Endothelial cell of umbilical vein (primary cell): ENCODE results near the gene ELOVL6. TPM values are rescaled to one million over a fixed set of nuclear protein-coding genes. Genes with fewer than 3 reads are reported as not detected.

Experiments used
- BruUV-seq: library from RNA; stranded (reverse); fragments of 400-500 nt; replicated peaks from 2 replicates; lab custom pipeline; 2021; lab: Mats Ljungman, UMichigan
- CTCF ChIA-PET: fragments of 300-600, 350-600 bp; sonication (Branson Sonifier 250); formaldehyde crosslinking; loops from one replicate; lab custom pipeline; 2021; ENCODE audit warnings: antibody characterized with exemption, inconsistent platforms; lab: Charles Lee
- POLR2A ChIA-PET: fragments of 300-600, 350-600 bp; sonication (Branson Sonifier 250); formaldehyde crosslinking; loops from one replicate; lab custom pipeline; 2021; ENCODE audit warnings: antibody characterized with exemption, inconsistent platforms; lab: Charles Lee
- DNase-seq: peaks from one replicate; pipeline ENCODE4 v3.0.0-alpha.2; 2011; ENCODE audit warnings: low read depth, low spot score
- FAIRE-seq: peaks from 2 replicates; lab custom pipeline; 2011; peaks lifted over from hg19 to GRCh38; lab: Jason Lieb, UNC
- H2AFZ ChIP-seq: 2 replicates; pipeline ENCODE4 v1.6.0; 2012; ENCODE audit warnings: low read depth, low read length, control low read depth, inconsistent platforms
- H3K27ac ChIP-seq: 2 replicates; pipeline ENCODE4 v1.5.1; 2011; ENCODE audit warnings: low read depth, mild to moderate bottlenecking, control low read depth, low read length, moderate library complexity; ENCODE audit not compliant: insufficient read depth
- H3K27me3 ChIP-seq, 2 experiments: 2 replicates each; pipeline versions ENCODE4 v1.6.0 to v1.6.1; 2011; ENCODE audit warnings: low read length in 2 of 2, mixed read lengths in 1 of 2; ENCODE audit not compliant: control insufficient read depth in 2 of 2, insufficient read depth in 2 of 2
- H3K36me3 ChIP-seq, 2 experiments: 2 replicates in 1 of 2; 3 replicates in 1 of 2; pipeline ENCODE4 v1.5.1; 2011; ENCODE audit warnings: low read length in 2 of 2, mild to moderate bottlenecking in 1 of 2, moderate library complexity in 1 of 2; ENCODE audit not compliant: control insufficient read depth in 2 of 2, insufficient read depth in 2 of 2; ENCODE audit errors: extremely low read depth in 1 of 2
- H3K4me1 ChIP-seq: 3 replicates; pipeline ENCODE4 v1.5.1; 2011; ENCODE audit warnings: mild to moderate bottlenecking, low read length; ENCODE audit not compliant: control insufficient read depth, insufficient read depth; ENCODE audit errors: extremely low read depth
- H3K4me2 ChIP-seq: 2 replicates; pipeline ENCODE4 v1.6.1; 2011; ENCODE audit warnings: low read length, control low read depth, mixed read lengths; ENCODE audit not compliant: insufficient read depth
- H3K4me3 ChIP-seq, 3 experiments: fragments of 200-600 bp in 1 of 3; sonication (generic), shearing (Covaris generic) in 1 of 3; replicated peaks in 1 of 3; 2 replicates each; pipeline ENCODE4 v1.5.1; 2011 to 2016; ENCODE audit warnings: control low read depth in 3 of 3, low read length in 3 of 3, mild to moderate bottlenecking in 2 of 3, inconsistent platforms in 1 of 3, low read depth in 1 of 3, moderate library complexity in 1 of 3; ENCODE audit not compliant: insufficient read depth in 1 of 3
- H3K79me2 ChIP-seq: 2 replicates; pipeline ENCODE4 v1.6.0; 2012; ENCODE audit warnings: low read length, inconsistent platforms; ENCODE audit not compliant: control insufficient read depth, insufficient read depth
- H3K9ac ChIP-seq: replicated peaks from 2 replicates; pipeline ENCODE3; 2011; ENCODE audit warnings: low read length, control low read depth; ENCODE audit not compliant: insufficient read depth; ENCODE audit errors: extremely low read depth
- H3K9me1 ChIP-seq: replicated peaks from 3 replicates; pipeline ENCODE4 v1.6.0; 2011; ENCODE audit warnings: mild to moderate bottlenecking, low read length; ENCODE audit not compliant: control insufficient read depth, insufficient read depth; ENCODE audit errors: extremely low read depth
- H3K9me3 ChIP-seq: replicated peaks from 2 replicates; pipeline ENCODE4 v1.5.1; 2012; ENCODE audit warnings: low read length, inconsistent platforms; ENCODE audit not compliant: control insufficient read depth, insufficient read depth
- H4K20me1 ChIP-seq: replicated peaks from 2 replicates; pipeline ENCODE3; 2011; ENCODE audit warnings: mild to moderate bottlenecking, low read length; ENCODE audit not compliant: control insufficient read depth, insufficient read depth; ENCODE audit errors: extremely low read depth
- CTCF ChIP-seq, 2 donors: IDR thresholded peaks; 1 replicate in 1 of 2; 2 replicates in 1 of 2; pipeline ENCODE4 v1.5.1; 2011; ENCODE audit warnings: low read length in 2 of 2, mild to moderate bottlenecking in 2 of 2, moderate library complexity in 2 of 2, control low read depth in 1 of 2, inconsistent platforms in 1 of 2, low read depth in 1 of 2; ENCODE audit not compliant: insufficient read depth in 1 of 2; ENCODE audit errors: extremely low read depth in 1 of 2
- EZH2 ChIP-seq: IDR thresholded peaks from 2 replicates; pipeline ENCODE4 v1.6.1; 2012; ENCODE audit warnings: borderline replicate concordance, low read depth, mild to moderate bottlenecking, moderate library complexity, low read length, inconsistent platforms; ENCODE audit not compliant: severe bottlenecking
- FOS ChIP-seq: IDR thresholded peaks from 2 replicates; pipeline ENCODE4 v1.6.1; 2011; ENCODE audit warnings: mild to moderate bottlenecking, low read length, moderate library complexity, borderline replicate concordance; ENCODE audit not compliant: insufficient read depth
- GATA2 ChIP-seq: IDR thresholded peaks from 2 replicates; pipeline ENCODE4 v1.7.0; 2011; ENCODE audit warnings: low read depth, mild to moderate bottlenecking, moderate library complexity, mixed read lengths, low read length; ENCODE audit not compliant: insufficient read length, insufficient read depth
- JUN ChIP-seq: IDR thresholded peaks from 2 replicates; pipeline ENCODE4 v1.6.1; 2011; ENCODE audit warnings: borderline replicate concordance, low read depth; ENCODE audit not compliant: insufficient read length, insufficient read depth
- MAX ChIP-seq: IDR thresholded peaks from 2 replicates; pipeline ENCODE4 v1.6.1; 2011; ENCODE audit not compliant: insufficient read depth, insufficient read length
- MYC ChIP-seq: IDR thresholded peaks from one replicate; pipeline ENCODE4 v1.6.1; 2011; ENCODE audit warnings: mild to moderate bottlenecking, low read depth, low read length
- POLR2A ChIP-seq: IDR thresholded peaks from 2 replicates; pipeline ENCODE4 v1.6.1; 2012; ENCODE audit warnings: low read depth, mild to moderate bottlenecking, control low read depth, low read length
- POLR2AphosphoS5 ChIP-seq: IDR thresholded peaks from 2 replicates; pipeline ENCODE4 v1.6.1; 2012; ENCODE audit warnings: low read depth, mild to moderate bottlenecking, control low read depth, low read length, moderate library complexity; ENCODE audit not compliant: insufficient read depth
- dilution Hi-C: fragments of 300-500 bp; cut with MboI; formaldehyde crosslinking; loops from one replicate; pipeline ENCODE4 v1.15.0; 2019; ENCODE audit warnings: low sequenced_read_pairs; ENCODE audit not compliant: extremely low pct_ligation_motif_present
- intact Hi-C: fragments of 100-400 bp; cut with micrococcal nuclease; formaldehyde crosslinking; loops from one replicate; pipeline ENCODE4 v1.10.0; 2022
- polyA plus RNA-seq, 4 experiments: library from polyadenylated mRNA; depleted of rRNA in 3 of 4; stranded (reverse) in 3 of 4; unstranded in 1 of 4; fragments of >200 nt; gene quantifications; 2 replicates each; pipeline versions ENCODE4 v1.2.1 to v1.2.3, GENCODE V29; 2011 to 2012; ENCODE audit warnings: missing spikeins in 1 of 4
- total RNA-seq: library from RNA; stranded (reverse); gene quantifications from 2 replicates; pipeline ENCODE4 v1.2.3, GENCODE V29; 2021

Gene ELOVL6
- total and polyA plus RNA-seq, 2 donors (not counting 3 experiments of a cell fraction or from before 2014, with no cell fraction given) = 6.4 to 26.1 TPM

- H3K4me2 ChIP-seq = peak overlapping the region; percentile 37
- no peaks in the 10 kb centered on the region for H3K27me3 ChIP-seq
- FAIRE-seq (no peak), DNase-seq (peak; percentile 40)
- no peaks in the 10 kb centered on the region for H4K20me1 ChIP-seq
- H3K36me3 ChIP-seq = no peaks in the 10 kb centered on the region
- H3K9me1 ChIP-seq = no peaks in the 10 kb centered on the region
- no peak for TF ChIP-seq MAX
- no peak for TF ChIP-seq JUN
- no peak for TF ChIP-seq POLR2AphosphoS5
- no peak for TF ChIP-seq EZH2
- TF ChIP-seq GATA2 = no peak
- no peak for TF ChIP-seq FOS
- TF ChIP-seq POLR2A = no peak
- no peak for TF ChIP-seq CTCF (IDR thresholded peaks at IDR 0.05; ENCODE audit: extremely low read depth in 1 of 2, insufficient read depth in 1 of 2, low read depth in 1 of 2, low read length in 2 of 2)
- TF ChIP-seq MYC = no peak
- CTCF ChIA-PET = interaction anchor here (0.6 to 2.3 kb wide), 8 partner anchors 10 to 157 kb away, joined by 3 to 9 read pairs (median 5); no protein-coding TSS in a partner anchor
- H3K4me3 ChIP-seq = no peak overlapping the region
- no peaks in the 10 kb centered on the region for H3K79me2 ChIP-seq
- H3K9me3 ChIP-seq = no peaks in the 10 kb centered on the region
- no peak overlapping the region for H2AFZ ChIP-seq
- dilution Hi-C loops (no loop called here), intact Hi-C loops (no loop called here)
- BruUV-seq = no TSS peak
- no peak overlapping the region for H3K9ac ChIP-seq
- POLR2A ChIA-PET = no interaction called here
- no peak overlapping the region for H3K27ac ChIP-seq
- H3K4me1 ChIP-seq = peaks cover 13% of the 10 kb centered on the region
Observed at GRCh38 chr4:110119880-110120279, 78.5 kb downstream of the ELOVL6 start.
